Measurements from ENCODE around the gene ADAMTS18.

Gene ADAMTS18

DNA sequence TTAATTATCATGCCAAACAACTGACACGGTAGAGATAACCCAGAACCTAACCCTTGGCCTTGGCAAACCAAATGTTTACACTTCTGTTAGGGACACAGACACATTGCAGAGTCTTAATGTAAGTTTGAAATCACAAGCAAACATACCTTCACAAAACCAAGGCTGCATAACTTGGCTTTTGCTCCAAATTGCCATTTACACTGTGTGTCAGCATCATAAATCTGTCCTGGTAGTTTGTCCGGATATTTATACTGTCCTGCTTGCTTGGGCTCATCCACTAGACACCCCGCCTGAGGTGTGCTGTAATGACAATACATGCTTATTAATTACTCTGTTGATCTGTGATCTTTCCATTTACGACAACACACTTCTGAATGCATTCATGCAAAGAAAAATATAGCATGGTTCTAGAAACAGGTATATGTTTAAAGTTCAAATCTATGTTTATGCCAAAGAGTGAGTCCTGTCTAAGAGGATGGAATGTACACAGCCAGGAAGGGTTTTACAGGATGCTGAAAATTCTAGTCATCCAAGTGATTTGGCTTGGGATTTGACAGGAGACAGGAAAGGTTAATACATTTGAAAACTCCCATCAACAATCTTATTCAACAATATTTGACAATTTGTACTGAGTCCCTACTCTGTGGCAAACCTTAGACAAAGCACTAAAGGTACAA, 81.1 kb downstream of the ADAMTS18 start:
- H3K36me3 ChIP-seq (replicated peaks): no peaks in the 10 kb centered on the region
- no peaks in the 10 kb centered on the region for H3K27me3 ChIP-seq (ENCODE audit: low read depth)
- no peak for DNase-seq (ENCODE audit: low spot score in 2 of 2)
- in situ Hi-C loops (cut with MboI; ENCODE audit: low sequenced_read_pairs): no loop called here
- no peaks in the 10 kb centered on the region for H3K4me1 ChIP-seq
- H3K4me3 ChIP-seq: no peak overlapping the region
- H3K9me3 ChIP-seq: no peaks in the 10 kb centered on the region

DNA sequence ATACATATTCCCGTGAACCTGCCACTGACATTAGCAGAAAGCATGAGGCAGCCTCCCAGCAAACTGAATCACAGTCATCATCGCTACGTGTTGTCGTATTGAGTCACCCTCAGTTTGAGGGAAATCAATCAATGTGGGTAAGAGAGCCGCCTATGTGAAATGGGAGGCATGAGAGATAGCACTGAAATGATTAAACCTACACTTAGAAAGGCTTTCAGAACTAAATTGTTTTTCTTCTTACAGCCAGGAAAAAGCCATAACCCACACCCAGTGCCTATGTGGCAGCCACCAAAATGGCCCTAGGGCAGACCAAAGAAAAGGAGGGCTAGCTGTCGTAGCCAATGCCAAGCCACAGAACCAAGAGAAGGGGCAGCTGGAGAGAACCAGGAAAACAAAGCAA, 90.5 kb downstream of the ADAMTS18 start:
- Histone ChIP-seq H3K9me3 (no peaks in the 10 kb centered on the region), H3K4me1 (no peaks in the 10 kb centered on the region), H3K36me3 (replicated peaks) (no peaks in the 10 kb centered on the region), H3K27me3 (ENCODE audit: low read depth) (no peaks in the 10 kb centered on the region), H3K4me3 (no peak overlapping the region)
- in situ Hi-C loops (cut with MboI; ENCODE audit: low sequenced_read_pairs): no loop called here
- DNase-seq (ENCODE audit: low spot score in 2 of 2): no peak

DNA sequence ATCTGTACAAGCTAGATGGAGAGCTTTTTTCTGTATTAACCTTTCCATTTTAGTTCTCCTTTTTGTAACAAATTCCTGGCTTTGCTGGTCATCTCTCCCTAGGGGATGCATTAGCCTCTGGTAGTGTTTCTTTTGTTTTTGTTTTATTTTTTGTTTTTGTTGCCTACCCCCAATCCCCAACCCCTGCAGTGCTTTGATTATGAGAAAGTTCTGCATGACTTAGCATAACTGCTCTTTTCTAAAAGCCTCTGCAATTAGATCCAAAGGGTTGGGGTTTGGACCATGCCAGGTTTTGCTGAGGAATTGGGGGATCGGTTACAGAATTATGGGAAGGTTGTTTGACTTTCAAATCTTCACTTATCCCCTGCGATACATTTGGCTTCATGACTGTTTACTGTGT, 98.2 kb downstream of the ADAMTS18 start:
- no peaks in the 10 kb centered on the region for H3K36me3 ChIP-seq (replicated peaks)
- in situ Hi-C loops (cut with MboI; ENCODE audit: low sequenced_read_pairs): no loop called here
- H3K4me1 ChIP-seq: no peaks in the 10 kb centered on the region
- no peak for DNase-seq (ENCODE audit: low spot score in 2 of 2)
- H3K27me3 ChIP-seq (ENCODE audit: low read depth): no peaks in the 10 kb centered on the region
- no peak overlapping the region for H3K4me3 ChIP-seq
- no peaks in the 10 kb centered on the region for H3K9me3 ChIP-seq

DNA sequence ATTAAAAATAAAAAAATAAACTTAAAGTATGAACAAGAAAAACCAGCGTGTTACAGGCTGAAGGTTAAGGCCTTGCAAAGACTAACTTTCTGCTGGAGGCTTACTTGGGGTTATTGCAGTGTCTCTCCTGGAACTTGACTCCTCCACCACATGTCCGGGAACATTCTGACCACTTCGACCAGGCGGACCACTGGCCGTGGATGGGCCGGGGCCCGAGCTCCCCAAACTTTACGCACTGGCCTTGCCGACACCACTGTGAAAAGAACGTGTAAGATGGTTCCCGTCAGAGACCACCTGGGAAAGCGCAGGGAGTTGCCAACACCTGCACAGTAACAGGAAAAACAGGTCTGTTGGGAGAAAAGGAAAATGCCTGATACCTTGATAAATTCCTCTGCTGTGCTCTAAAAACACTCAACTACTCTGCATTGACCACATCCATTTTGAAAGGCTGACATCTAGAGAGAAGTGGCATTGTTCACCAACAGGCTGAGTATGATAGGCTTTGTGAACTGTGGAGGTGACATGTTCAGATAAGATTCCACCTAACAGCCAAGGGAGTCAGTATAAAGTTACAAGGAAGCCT, 99.1 kb downstream of the ADAMTS18 start:
- no peaks in the 10 kb centered on the region for H3K27me3 ChIP-seq (ENCODE audit: low read depth)
- in situ Hi-C loops (cut with MboI; ENCODE audit: low sequenced_read_pairs): no loop called here
- no peaks in the 10 kb centered on the region for H3K4me1 ChIP-seq
- no peak for DNase-seq (ENCODE audit: low spot score in 2 of 2)
- no peak overlapping the region for H3K4me3 ChIP-seq
- no peaks in the 10 kb centered on the region for H3K36me3 ChIP-seq (replicated peaks)
- no peaks in the 10 kb centered on the region for H3K9me3 ChIP-seq

DNA sequence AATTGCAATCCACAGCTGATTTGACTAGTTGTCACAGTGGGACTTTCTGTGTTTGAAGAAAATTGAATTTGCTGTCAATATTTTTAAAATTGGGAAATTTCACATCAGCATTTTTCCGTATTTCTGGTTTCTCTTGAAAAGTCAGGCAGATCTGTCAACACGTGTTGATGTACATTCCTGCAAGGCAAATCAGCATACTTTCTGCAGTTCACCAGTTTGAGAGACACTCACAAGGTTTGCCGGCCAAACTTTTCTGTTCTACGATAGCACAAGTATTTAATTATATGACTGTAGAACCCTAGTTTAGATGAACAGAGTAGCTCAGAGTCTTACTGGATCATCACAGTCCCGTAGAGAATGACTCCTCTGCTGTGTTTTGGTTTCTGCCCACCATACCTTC, 102.0 kb downstream of the ADAMTS18 start:
- Histone ChIP-seq H3K36me3 (replicated peaks) (no peaks in the 10 kb centered on the region), H3K9me3 (no peaks in the 10 kb centered on the region), H3K4me1 (no peaks in the 10 kb centered on the region), H3K27me3 (ENCODE audit: low read depth) (no peaks in the 10 kb centered on the region), H3K4me3 (no peak overlapping the region)
- in situ Hi-C loops (cut with MboI; ENCODE audit: low sequenced_read_pairs): no loop called here
- DNase-seq (ENCODE audit: low spot score in 2 of 2): no peak

DNA sequence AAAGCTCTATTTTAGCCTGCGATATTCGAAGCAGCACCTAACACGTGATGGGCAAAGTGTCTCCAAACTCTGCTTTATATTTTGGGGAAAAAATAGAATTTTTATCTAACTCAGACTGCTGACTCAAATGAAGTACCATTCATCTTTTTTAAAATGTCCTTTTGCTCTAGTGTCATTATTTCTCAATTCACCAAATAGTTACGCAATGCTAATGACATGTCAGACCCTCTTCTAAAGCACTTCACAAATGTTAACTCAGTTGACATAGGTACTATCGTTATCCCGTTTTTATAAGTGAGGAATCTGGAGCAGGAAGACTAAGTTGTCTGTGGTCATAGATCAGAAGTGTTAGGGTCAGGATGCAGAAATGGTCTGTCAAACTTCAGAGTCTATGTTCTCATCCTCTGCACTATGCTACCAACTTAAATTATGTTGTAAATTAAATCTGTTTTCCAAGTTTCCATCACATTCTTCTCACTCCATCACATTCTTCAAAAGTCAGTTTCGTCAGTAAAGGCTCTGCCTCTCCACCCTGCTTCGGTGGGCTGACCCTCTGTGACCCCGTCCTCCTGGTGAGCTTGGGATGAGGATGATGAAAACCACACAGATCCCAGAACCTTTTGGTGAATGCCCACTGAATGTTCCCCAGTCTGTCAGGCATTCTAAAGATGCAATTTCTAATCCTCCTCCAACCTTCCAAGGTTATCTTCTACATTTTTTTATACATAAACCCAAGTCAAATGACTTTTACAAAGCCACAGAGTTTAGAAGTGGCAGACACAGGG, 102.8 kb downstream of the ADAMTS18 start:
- in situ Hi-C loops (cut with MboI; ENCODE audit: low sequenced_read_pairs): no loop called here
- DNase-seq (ENCODE audit: low spot score in 2 of 2): no peak
- no peaks in the 10 kb centered on the region for H3K36me3 ChIP-seq (replicated peaks)

DNA sequence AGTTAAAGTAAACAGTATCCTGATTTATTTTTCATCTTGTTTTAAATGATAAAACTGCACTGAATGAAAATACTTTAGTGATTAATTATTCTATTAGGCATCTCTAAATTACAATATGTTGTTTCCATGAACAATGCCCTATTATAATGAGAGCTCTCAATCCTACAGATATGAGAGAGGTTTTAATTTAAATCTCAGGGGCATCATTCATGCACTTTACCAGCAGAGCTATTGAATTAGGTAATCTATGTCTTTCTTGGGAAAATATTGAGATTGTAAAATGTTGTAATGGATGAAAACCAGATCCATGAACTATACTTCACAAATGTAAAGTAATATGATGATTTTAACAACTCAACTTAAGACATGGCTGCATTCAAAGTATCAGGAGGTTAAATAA, 103.8 kb downstream of the ADAMTS18 start:
- Histone ChIP-seq H3K36me3 (replicated peaks) (no peaks in the 10 kb centered on the region), H3K9me3 (no peaks in the 10 kb centered on the region), H3K27me3 (ENCODE audit: low read depth) (no peaks in the 10 kb centered on the region), H3K4me3 (no peak overlapping the region), H3K4me1 (no peaks in the 10 kb centered on the region)
- in situ Hi-C loops (cut with MboI; ENCODE audit: low sequenced_read_pairs): no loop called here
- no peak for DNase-seq (ENCODE audit: low spot score in 2 of 2)

More for the DNA sequence above, 102.8 kb downstream of the ADAMTS18 start:
- Histone ChIP-seq H3K4me3 (no peak overlapping the region), H3K9me3 (no peaks in the 10 kb centered on the region), H3K27me3 (ENCODE audit: low read depth) (no peaks in the 10 kb centered on the region), H3K4me1 (no peaks in the 10 kb centered on the region)

DNA sequence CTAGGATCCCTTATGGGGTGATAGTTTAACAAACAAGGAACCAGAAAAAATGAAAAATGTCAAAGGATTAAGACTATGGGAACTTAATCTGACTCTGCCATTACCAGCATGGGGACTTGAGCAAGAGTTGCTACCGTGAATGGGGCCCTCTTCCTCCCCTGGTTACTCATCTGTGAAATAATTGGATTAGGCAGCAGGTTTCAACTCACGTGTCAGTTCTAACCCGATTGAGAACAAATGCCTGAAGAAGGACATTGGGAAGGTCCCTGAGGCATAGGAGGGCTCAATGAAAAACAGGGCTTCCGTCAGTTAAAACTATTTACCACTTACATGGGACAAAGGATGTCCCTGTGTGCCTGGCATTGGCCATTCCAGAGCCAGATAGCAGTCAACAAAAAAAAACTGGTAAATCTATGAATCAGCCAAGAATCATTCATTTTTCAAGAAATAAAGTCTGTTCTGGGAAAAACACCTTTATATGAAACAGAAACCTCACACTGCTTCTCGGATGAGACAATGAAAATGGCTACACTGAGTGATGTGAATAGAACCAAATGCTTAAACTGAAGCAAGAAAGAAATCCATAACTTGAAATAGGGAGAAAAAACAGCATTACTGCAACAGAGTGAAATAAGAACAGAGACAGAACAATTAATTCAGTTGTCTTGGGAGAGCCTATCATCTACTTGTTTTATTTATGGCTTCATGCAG, 104.3 kb downstream of the ADAMTS18 start:
- H3K36me3 ChIP-seq (replicated peaks): no peaks in the 10 kb centered on the region
- H3K9me3 ChIP-seq: no peaks in the 10 kb centered on the region
- H3K4me1 ChIP-seq: no peaks in the 10 kb centered on the region
- no peaks in the 10 kb centered on the region for H3K27me3 ChIP-seq (ENCODE audit: low read depth)
- no peak for DNase-seq (ENCODE audit: low spot score in 2 of 2)
- in situ Hi-C loops (cut with MboI; ENCODE audit: low sequenced_read_pairs): no loop called here
- H3K4me3 ChIP-seq: no peak overlapping the region

DNA sequence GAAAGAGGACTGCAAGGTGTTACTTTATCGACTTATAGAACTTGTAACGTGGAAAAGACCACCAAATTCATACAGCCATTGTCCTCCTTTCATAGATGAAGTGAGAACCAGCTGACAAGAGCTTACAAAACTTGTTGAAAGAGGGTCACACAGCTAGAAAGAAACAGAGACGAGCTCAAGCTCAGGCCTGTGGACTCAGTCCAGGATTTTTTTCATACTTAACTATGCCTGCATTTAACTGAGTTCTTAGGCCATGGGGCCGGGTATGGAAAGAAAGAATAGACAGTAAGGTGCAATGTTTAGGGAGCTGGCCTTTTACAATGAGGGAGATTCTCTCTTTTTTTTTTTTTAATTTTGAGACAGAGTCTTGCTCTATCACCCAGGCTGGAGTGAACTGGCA, 106.1 kb downstream of the ADAMTS18 start:
- in situ Hi-C loops (cut with MboI; ENCODE audit: low sequenced_read_pairs): no loop called here
- Histone ChIP-seq H3K27me3 (ENCODE audit: low read depth) (no peaks in the 10 kb centered on the region), H3K4me3 (no peak overlapping the region), H3K9me3 (no peaks in the 10 kb centered on the region), H3K36me3 (replicated peaks) (no peaks in the 10 kb centered on the region), H3K4me1 (no peaks in the 10 kb centered on the region)
- DNase-seq (ENCODE audit: low spot score in 2 of 2): no peak

DNA sequence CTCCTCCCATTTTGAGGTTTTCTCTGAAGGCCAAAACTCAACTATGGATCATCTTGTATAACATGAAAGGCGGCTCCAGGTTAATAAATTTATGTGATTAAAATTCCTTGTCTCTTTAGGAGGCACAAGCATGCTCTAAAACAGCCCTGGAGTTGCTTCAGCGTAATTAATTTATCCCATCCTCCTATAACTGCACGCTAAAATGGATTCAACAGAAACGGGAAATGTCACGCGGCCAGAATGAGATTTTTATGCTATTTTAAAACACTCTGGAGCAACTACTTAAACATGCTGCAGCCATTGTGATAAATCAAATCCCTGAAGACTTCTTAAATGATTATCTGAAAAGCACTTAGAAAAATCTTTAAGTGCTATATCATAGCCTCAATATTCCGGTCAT, 106.6 kb downstream of the ADAMTS18 start:
- Histone ChIP-seq H3K4me1 (no peaks in the 10 kb centered on the region), H3K27me3 (ENCODE audit: low read depth) (no peaks in the 10 kb centered on the region), H3K36me3 (replicated peaks) (no peaks in the 10 kb centered on the region), H3K9me3 (no peaks in the 10 kb centered on the region), H3K4me3 (no peak overlapping the region)
- in situ Hi-C loops (cut with MboI; ENCODE audit: low sequenced_read_pairs): no loop called here
- no peak for DNase-seq (ENCODE audit: low spot score in 2 of 2)

DNA sequence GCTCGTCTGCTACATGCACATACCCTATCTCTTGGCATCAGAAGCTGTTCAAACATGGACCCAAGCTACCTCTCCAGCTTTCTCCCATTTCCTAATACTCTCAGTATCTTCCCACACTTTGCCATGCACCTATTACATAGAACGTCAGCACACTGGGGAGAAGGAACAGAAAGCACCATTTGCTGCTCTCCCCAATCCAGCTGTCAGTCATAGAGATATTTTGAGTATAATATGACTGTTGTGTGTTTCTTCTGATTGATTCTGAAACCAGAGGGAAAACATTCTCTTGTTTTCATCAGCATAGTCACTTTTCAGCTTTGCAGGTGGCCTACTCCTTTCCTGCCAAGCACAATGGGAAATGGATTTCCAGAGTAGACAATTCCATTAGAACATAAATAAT, 107.1 kb downstream of the ADAMTS18 start:
- Histone ChIP-seq H3K4me3 (no peak overlapping the region), H3K27me3 (ENCODE audit: low read depth) (no peaks in the 10 kb centered on the region), H3K4me1 (no peaks in the 10 kb centered on the region), H3K36me3 (replicated peaks) (no peaks in the 10 kb centered on the region), H3K9me3 (no peaks in the 10 kb centered on the region)
- in situ Hi-C loops (cut with MboI; ENCODE audit: low sequenced_read_pairs): no loop called here
- DNase-seq (ENCODE audit: low spot score in 2 of 2): no peak

DNA sequence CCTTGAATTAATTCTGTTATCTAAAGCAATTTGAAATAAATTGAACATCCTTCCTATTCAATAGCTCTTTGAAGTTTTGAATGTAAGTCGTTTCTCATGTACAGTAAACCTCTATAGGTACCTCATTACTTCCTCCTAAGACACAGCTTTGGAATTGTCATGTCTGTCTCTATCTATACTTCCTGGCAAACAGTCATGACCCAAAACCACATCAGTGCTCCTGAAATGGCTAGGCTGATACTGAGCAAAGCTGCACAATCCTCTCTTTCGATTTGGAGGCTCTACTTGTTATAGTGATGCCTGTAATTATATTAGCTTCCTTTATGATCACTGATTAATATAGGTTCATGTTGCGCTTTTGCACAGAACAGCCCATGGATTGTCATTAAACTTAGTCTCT, 110.1 kb downstream of the ADAMTS18 start:
- Histone ChIP-seq H3K4me3 (no peak overlapping the region), H3K36me3 (replicated peaks) (no peaks in the 10 kb centered on the region), H3K9me3 (no peaks in the 10 kb centered on the region), H3K4me1 (no peaks in the 10 kb centered on the region), H3K27me3 (ENCODE audit: low read depth) (no peaks in the 10 kb centered on the region)
- no peak for DNase-seq (ENCODE audit: low spot score in 2 of 2)
- in situ Hi-C loops (cut with MboI; ENCODE audit: low sequenced_read_pairs): no loop called here

DNA sequence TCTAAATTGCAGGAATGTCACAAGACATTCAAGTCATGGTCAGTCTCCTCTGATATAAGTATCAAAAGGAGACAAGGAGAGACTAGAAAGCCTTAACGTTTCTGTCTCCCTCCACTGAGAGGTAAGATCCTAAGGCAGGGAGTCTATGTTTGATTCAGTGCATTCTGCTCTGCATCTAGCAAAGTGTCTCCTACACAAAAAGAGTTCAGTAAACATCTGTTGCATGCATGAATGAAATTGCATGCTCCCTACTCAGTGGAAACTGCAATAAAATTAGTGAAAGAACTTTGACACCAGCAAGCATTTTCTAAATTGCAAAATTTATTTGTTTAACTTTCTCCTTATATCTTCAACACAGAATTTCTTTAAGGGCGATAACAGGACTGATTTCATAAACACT, 111.1 kb downstream of the ADAMTS18 start:
- no peak for DNase-seq (ENCODE audit: low spot score in 2 of 2)
- no peak overlapping the region for H3K4me3 ChIP-seq
- H3K27me3 ChIP-seq (ENCODE audit: low read depth): no peaks in the 10 kb centered on the region
- in situ Hi-C loops (cut with MboI; ENCODE audit: low sequenced_read_pairs): no loop called here
- H3K9me3 ChIP-seq: no peaks in the 10 kb centered on the region
- H3K4me1 ChIP-seq: no peaks in the 10 kb centered on the region
- H3K36me3 ChIP-seq (replicated peaks): no peaks in the 10 kb centered on the region

DNA sequence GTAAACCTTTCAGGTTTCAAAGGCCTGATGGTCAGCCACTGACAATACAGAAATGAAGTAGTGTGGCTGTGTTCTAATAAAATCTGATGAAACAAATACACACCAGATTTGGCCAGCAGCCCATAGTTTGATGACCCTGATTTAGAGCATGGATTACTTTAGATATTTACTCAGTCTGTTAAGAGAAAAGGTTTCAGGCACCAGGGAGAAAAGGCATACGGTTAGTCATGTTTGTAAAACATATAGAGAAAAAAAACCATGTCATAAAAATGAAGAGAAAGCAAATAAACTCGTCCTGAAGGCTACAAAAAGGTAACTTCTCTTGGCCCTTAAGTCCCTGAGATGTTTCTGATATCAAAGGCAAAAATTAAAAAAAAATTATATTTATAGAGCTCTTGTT, 112.1 kb downstream of the ADAMTS18 start:
- no peaks in the 10 kb centered on the region for H3K9me3 ChIP-seq
- no peaks in the 10 kb centered on the region for H3K27me3 ChIP-seq (ENCODE audit: low read depth)
- no peaks in the 10 kb centered on the region for H3K36me3 ChIP-seq (replicated peaks)
- no peaks in the 10 kb centered on the region for H3K4me1 ChIP-seq
- DNase-seq (ENCODE audit: low spot score in 2 of 2): no peak
- H3K4me3 ChIP-seq: no peak overlapping the region
- in situ Hi-C loops (cut with MboI; ENCODE audit: low sequenced_read_pairs): no loop called here

Data from HAP-1 (cell line).